ENCODE data around the gene CHRM2.
"Not testable (repeated sequence)": the region's sequence is repeated elsewhere in the genome, so short reads cannot be mapped to it uniquely, and the experiment has no call there.

Gene CHRM2
- 0 reads per million in 2 experiments for total RNA-seq

GRCh38 chr7:136868496-136869000, at the start of gene CHRM2:
Gene CHRM2 (plus strand): TSS chr7:136868652. CDS start chr7:137014866, 146,214 bp downstream.
- DNase-seq (ENCODE audit: low read depth) = no peak

GRCh38 chr7:136831398-136831797, 37.1 kb upstream of the CHRM2 start:
- DNase-seq (ENCODE audit: low read depth) = not testable (repeated sequence)

GRCh38 chr7:136845899-136846465, 22.5 kb upstream of the CHRM2 start:
- no peak for DNase-seq (ENCODE audit: low read depth)

- DNase-seq (ENCODE audit: low read depth) = no peak
These were observed 20.6 kb upstream of the CHRM2 start for GRCh38 chr7:136847858-136848257.

- no peak for DNase-seq (ENCODE audit: low read depth)
These were observed 14.8 kb upstream of the CHRM2 start for GRCh38 chr7:136853654-136854053.

- DNase-seq (ENCODE audit: low read depth) = no peak
These were observed 10.9 kb upstream of the CHRM2 start for GRCh38 chr7:136857573-136857972.

- no peak for DNase-seq (ENCODE audit: low read depth)
These were observed 8.6 kb upstream of the CHRM2 start for GRCh38 chr7:136859803-136860202.

GRCh38 chr7:136865236-136865635, 3.2 kb upstream of the CHRM2 start:
- no peak for DNase-seq (ENCODE audit: low read depth)

GRCh38 chr7:136865777-136866176, 2.7 kb upstream of the CHRM2 start:
- no peak for DNase-seq (ENCODE audit: low read depth)

GRCh38 chr7:136869001-136869961, 829 bp downstream of the CHRM2 start:
- DNase-seq (ENCODE audit: low read depth) = no peak

GRCh38 chr7:136869991-136870865, 1.8 kb downstream of the CHRM2 start:
- DNase-seq (ENCODE audit: low read depth) = no peak

GRCh38 chr7:136870866-136871487, 2.5 kb downstream of the CHRM2 start:
- DNase-seq (ENCODE audit: low read depth) = no peak

- no peak for DNase-seq (ENCODE audit: low read depth)
These were observed 6.1 kb downstream of the CHRM2 start for GRCh38 chr7:136874393-136875032.

- DNase-seq (ENCODE audit: low read depth) = no peak
These were observed 9.1 kb downstream of the CHRM2 start for GRCh38 chr7:136877509-136877908.

- no peak for DNase-seq (ENCODE audit: low read depth)
These were observed 9.5 kb downstream of the CHRM2 start for GRCh38 chr7:136877990-136878389.

- no peak for DNase-seq (ENCODE audit: low read depth)
These were observed 10.4 kb downstream of the CHRM2 start for GRCh38 chr7:136878878-136879277.

- no peak for DNase-seq (ENCODE audit: low read depth)
These were observed 14.6 kb downstream of the CHRM2 start for GRCh38 chr7:136883046-136883445.

- DNase-seq (ENCODE audit: low read depth) = no peak
These were observed 16.0 kb downstream of the CHRM2 start for GRCh38 chr7:136884492-136884891.

- no peak for DNase-seq (ENCODE audit: low read depth)
These were observed 18.9 kb downstream of the CHRM2 start for GRCh38 chr7:136887317-136887716.

GRCh38 chr7:136890399-136890798, 21.9 kb downstream of the CHRM2 start:
- DNase-seq (ENCODE audit: low read depth) = no peak

GRCh38 chr7:136891850-136892249, 23.4 kb downstream of the CHRM2 start:
- DNase-seq (ENCODE audit: low read depth) = no peak
